ENCODE data around the gene MORN5. TPM values are rescaled to one million over a fixed set of nuclear protein-coding genes. Genes with fewer than 3 reads are reported as not detected.

The MORN5 gene
- total and polyA plus RNA-seq, 9 of the 15 experiments (the other 6 are each of a cell fraction or from before 2014, with no cell fraction given) = not detected

DNA sequence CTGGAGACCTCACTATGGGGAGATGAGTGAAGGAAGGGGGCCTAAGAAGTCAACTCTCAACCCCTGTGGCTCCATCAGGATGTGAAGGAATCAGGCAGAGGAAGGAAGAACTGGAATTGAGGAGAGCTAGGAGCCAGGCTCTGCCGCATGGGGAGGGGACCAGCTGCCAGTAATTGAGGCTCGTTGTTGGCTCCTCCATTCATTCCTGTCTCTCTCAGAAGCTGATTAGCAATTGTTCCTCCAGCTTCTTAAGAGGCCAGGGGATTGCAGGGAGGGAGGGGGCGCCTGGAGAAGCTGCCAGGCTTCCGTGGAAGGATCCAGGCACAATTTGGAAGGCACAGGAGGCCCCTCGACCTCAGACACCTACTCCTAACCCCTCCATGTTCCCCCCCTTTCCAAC lies 46.1 kb upstream of the MORN5 start:
- CTCF ChIA-PET (ENCODE audit: low intra/inter-chr PET ratio) = no interaction called here
- 5% methylated on average over 3 of the region's 5 CpGs for WGBS (ENCODE audit: insufficient coverage, low coverage, missing lambda C conversion rate)

More for the DNA sequence above, 46.1 kb upstream of the MORN5 start:
- BruUV-seq (replicated peaks) = no TSS peak
- FAIRE-seq (no peak), DNase-seq (ENCODE audit: extremely low read depth in 1 of 4, low spot score in 3 of 4) (no peak), ATAC-seq (no peak)
- H3K9me1 ChIP-seq (ENCODE audit: control insufficient read depth, insufficient read depth, low read length) = no peaks in the 10 kb centered on the region
- POLR2A ChIA-PET = interaction anchor here (0.5 to 1.1 kb wide), 2 partner anchors 15 to 706 kb away, joined by 3 to 7 read pairs; no protein-coding TSS in a partner anchor
- no peaks in the 10 kb centered on the region for H3K36me3 ChIP-seq (ENCODE audit: control insufficient read depth, insufficient read depth, low read length)
- in situ Hi-C loops (cut with MboI) (no loop called here), intact Hi-C loops (cut with micrococcal nuclease) (no loop called here)
- H3K4me2 ChIP-seq (ENCODE audit: insufficient read depth, low read length) = no peak overlapping the region
- H3K9ac ChIP-seq (ENCODE audit: insufficient read depth in 1 of 2, low read depth in 2 of 2, low read length in 2 of 2) = no peak overlapping the region
- H3K9me3 ChIP-seq (replicated peaks; ENCODE audit: control insufficient read depth, insufficient read depth, low read depth, low read length) = no peaks in the 10 kb centered on the region; the same call in 1 of the 2 replicates
- H3K79me2 ChIP-seq (ENCODE audit: control insufficient read depth, insufficient read depth, low read length) = no peaks in the 10 kb centered on the region
- H2AFZ ChIP-seq (ENCODE audit: low read depth, low read length) = no peak overlapping the region
- TF ChIP-seq, protein P1, sequence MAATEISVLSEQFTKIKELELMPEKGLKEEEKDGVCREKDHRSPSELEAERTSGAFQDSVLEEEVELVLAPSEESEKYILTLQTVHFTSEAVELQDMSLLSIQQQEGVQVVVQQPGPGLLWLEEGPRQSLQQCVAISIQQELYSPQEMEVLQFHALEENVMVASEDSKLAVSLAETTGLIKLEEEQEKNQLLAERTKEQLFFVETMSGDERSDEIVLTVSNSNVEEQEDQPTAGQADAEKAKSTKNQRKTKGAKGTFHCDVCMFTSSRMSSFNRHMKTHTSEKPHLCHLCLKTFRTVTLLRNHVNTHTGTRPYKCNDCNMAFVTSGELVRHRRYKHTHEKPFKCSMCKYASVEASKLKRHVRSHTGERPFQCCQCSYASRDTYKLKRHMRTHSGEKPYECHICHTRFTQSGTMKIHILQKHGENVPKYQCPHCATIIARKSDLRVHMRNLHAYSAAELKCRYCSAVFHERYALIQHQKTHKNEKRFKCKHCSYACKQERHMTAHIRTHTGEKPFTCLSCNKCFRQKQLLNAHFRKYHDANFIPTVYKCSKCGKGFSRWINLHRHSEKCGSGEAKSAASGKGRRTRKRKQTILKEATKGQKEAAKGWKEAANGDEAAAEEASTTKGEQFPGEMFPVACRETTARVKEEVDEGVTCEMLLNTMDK (IDR thresholded peaks at IDR 0.05; ENCODE audit: borderline replicate concordance, insufficient read depth, low read depth, low read length, poor library complexity, severe bottlenecking) = no peak
- TF ChIP-seq, protein P2, sequence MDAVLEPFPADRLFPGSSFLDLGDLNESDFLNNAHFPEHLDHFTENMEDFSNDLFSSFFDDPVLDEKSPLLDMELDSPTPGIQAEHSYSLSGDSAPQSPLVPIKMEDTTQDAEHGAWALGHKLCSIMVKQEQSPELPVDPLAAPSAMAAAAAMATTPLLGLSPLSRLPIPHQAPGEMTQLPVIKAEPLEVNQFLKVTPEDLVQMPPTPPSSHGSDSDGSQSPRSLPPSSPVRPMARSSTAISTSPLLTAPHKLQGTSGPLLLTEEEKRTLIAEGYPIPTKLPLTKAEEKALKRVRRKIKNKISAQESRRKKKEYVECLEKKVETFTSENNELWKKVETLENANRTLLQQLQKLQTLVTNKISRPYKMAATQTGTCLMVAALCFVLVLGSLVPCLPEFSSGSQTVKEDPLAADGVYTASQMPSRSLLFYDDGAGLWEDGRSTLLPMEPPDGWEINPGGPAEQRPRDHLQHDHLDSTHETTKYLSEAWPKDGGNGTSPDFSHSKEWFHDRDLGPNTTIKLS (IDR thresholded peaks at IDR 0.05; ENCODE audit: borderline replicate concordance, low read depth) = no peak
- TF ChIP-seq TEAD1 (CRISPR knock-in tag; IDR thresholded peaks at IDR 0.05) (no peak), ZNF696 (CRISPR knock-in tag; conservative IDR thresholded peaks at IDR 0.05) (no peak), ZNF717 (CRISPR knock-in tag; IDR thresholded peaks at IDR 0.05) (no peak), MCM5 (IDR thresholded peaks at IDR 0.05; ENCODE audit: low read depth) (no peak), ZFX (CRISPR knock-in tag; IDR thresholded peaks at IDR 0.05) (no peak), DMBX1 (CRISPR knock-in tag; IDR thresholded peaks at IDR 0.05; ENCODE audit: borderline replicate concordance) (no peak)
- H3K4me3 ChIP-seq = no peak overlapping the region
- H3K27ac ChIP-seq (ENCODE audit: extremely low read depth, low read depth, low read length) = no peak overlapping the region
- no peaks in the 10 kb centered on the region for H3K4me1 ChIP-seq (replicated peaks in 1 of 2; ENCODE audit: control insufficient read depth in 2 of 2, insufficient read depth in 2 of 2, low read length in 2 of 2)
- peaks cover 0 to 25% of the 10 kb centered on the region in 2 experiments; a peak in 3 of 5 replicates for H3K27me3 ChIP-seq (ENCODE audit: control insufficient read depth in 2 of 2, insufficient read depth in 2 of 2, low read length in 2 of 2)
- H4K20me1 ChIP-seq (replicated peaks; ENCODE audit: control insufficient read depth, insufficient read depth, low read length) = no peaks in the 10 kb centered on the region; the same call in 1 of the 2 replicates

Data from K562 (cell line).